Panc1 (cell line): ENCODE measurements around the gene SMARCD2. TPM values are rescaled to one million over a fixed set of nuclear protein-coding genes. Genes with fewer than 3 reads are reported as not detected.

ENCODE experiments used
- ATAC-seq: fragments of 200-7000 bp; cut with Tn5 transposase; 2 replicates; pipeline ENCODE4 v1.9.1; 2020; ENCODE audit warnings: mild to moderate bottlenecking, moderate library complexity
- BruUV-seq: library from RNA; stranded (reverse); fragments of 400-500 nt; replicated peaks from 2 replicates; lab custom pipeline; 2021; lab: Mats Ljungman, UMichigan
- CTCF ChIA-PET: fragments of 300-600 bp; sonication (Branson Sonifier 250); formaldehyde crosslinking; loops from one replicate; lab custom pipeline; 2022; ENCODE audit warnings: antibody characterized with exemption; lab: Charles Lee
- POLR2A ChIA-PET: fragments of 300-600 bp; sonication (Branson Sonifier 250); formaldehyde crosslinking; loops from one replicate; lab custom pipeline; 2022; ENCODE audit warnings: antibody characterized with exemption; lab: Charles Lee
- DNase-seq: peaks from one replicate; pipeline ENCODE4 v3.0.0-alpha.2; 2010; ENCODE audit warnings: low read depth, low spot score
- H3K27ac ChIP-seq: 2 replicates; pipeline ENCODE4 v1.5.1; 2011; ENCODE audit warnings: mild to moderate bottlenecking, low read length, inconsistent platforms
- H3K27me3 ChIP-seq: fragments of 200-500 bp; sonication (Bioruptor generic); 2 replicates; pipeline ENCODE4 v1.6.0; 2014; ENCODE audit warnings: low read length, inconsistent platforms; ENCODE audit not compliant: control insufficient read depth, insufficient read depth
- H3K36me3 ChIP-seq: fragments of 200-500 bp; sonication (Bioruptor generic); 2 replicates; pipeline ENCODE4 v1.5.1; 2014; ENCODE audit warnings: inconsistent platforms, mild to moderate bottlenecking, low read length, moderate library complexity; ENCODE audit not compliant: control insufficient read depth, insufficient read depth
- H3K4me1 ChIP-seq: 2 replicates; pipeline ENCODE4 v1.5.1; 2011; ENCODE audit warnings: inconsistent platforms, mild to moderate bottlenecking, low read length, moderate library complexity; ENCODE audit not compliant: control insufficient read depth, insufficient read depth
- H3K4me3 ChIP-seq, 2 experiments: 2 replicates each; pipeline ENCODE4 v1.5.1; 2011 to 2012; ENCODE audit warnings: low read depth in 2 of 2, low read length in 2 of 2, mild to moderate bottlenecking in 2 of 2, inconsistent platforms in 1 of 2, moderate library complexity in 1 of 2
- H3K9me3 ChIP-seq: fragments of 200-500 bp; sonication (Bioruptor generic); 2 replicates; pipeline ENCODE4 v1.5.1; 2014; ENCODE audit warnings: low read depth, mild to moderate bottlenecking, inconsistent platforms, low read length, moderate library complexity; ENCODE audit not compliant: control insufficient read depth, insufficient read depth
- POLR2AphosphoS5 ChIP-seq: IDR thresholded peaks from 2 replicates; pipeline ENCODE4 v1.6.1; 2012; ENCODE audit warnings: mild to moderate bottlenecking, low read depth, low read length, moderate library complexity
- SIN3A ChIP-seq: IDR thresholded peaks from 2 replicates; pipeline ENCODE4 v1.6.1; 2012; ENCODE audit warnings: low read depth, mild to moderate bottlenecking, low read length, moderate library complexity, borderline replicate concordance; ENCODE audit not compliant: insufficient read depth
- TCF7L2 ChIP-seq: IDR thresholded peaks from 2 replicates; pipeline ENCODE4 v1.6.1; 2011; ENCODE audit warnings: mild to moderate bottlenecking, low read depth, low read length, inconsistent platforms
- in situ Hi-C: cut with HindIII; loops from 2 replicates; pipeline ENCODE4 v1.10.0; 2016; ENCODE audit warnings: low sequenced_read_pairs, low pct_unique_long_range_greater_than_20kb
- intact Hi-C: fragments of 100-400 bp; cut with micrococcal nuclease; formaldehyde crosslinking; loops from one replicate; pipeline ENCODE4 v1.10.0; 2022; ENCODE audit not compliant: unreplicated experiment
- total RNA-seq: library from RNA; stranded (reverse); gene quantifications from one replicate; pipeline ENCODE4 v1.2.1, GENCODE V29; 2021; ENCODE audit not compliant: unreplicated experiment
- TF ChIP-seq, protein P1 (sequence below), 2 experiments: IDR thresholded peaks; 2 replicates each; pipeline ENCODE4 v1.6.1; 2011 to 2012; ENCODE audit warnings: low read depth in 2 of 2, control low read depth in 1 of 2, low read length in 1 of 2, mild to moderate bottlenecking in 1 of 2, moderate library complexity in 1 of 2; ENCODE audit not compliant: insufficient read depth in 1 of 2
- TF ChIP-seq, protein P2 (sequence below): fragments of 450-650 bp; IDR thresholded peaks from 2 replicates; pipeline ENCODE4 v1.5.1; 2017; ENCODE audit warnings: mild to moderate bottlenecking

SMARCD2 gene
- total RNA-seq, 1 experiment from 2014 or later = 59.4 TPM

DNA sequence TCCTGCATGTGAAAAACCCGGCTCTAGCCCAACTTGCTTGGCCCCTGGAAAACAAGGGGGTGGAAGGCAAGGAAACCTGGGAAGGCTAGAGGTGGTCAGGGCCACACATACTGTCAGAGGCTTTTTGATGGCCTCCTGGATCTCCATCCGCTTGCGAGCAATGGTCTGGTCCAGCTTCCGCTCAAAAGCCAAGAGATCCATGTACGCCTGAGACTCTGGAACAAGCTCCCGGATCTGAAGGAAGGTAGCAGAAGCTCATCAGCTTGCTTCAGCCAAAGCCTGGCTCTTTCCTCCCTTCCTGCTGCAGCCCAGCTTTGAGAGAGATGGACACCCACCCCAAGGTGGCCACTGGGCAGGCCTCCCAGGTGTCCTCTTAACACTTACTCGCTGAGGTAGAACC lies 5.7 kb downstream of the SMARCD2 start:
- in situ Hi-C loops (no loop called here), intact Hi-C loops (no loop called here)
- no peak for ATAC-seq
- ChIA-PET CTCF (no interaction called here), POLR2A (no interaction called here)
- no peak overlapping the region for H3K27ac ChIP-seq
- H3K4me1 ChIP-seq = peaks cover 25% of the 10 kb centered on the region
- TF ChIP-seq SIN3A (no peak), TCF7L2 (no peak)
- TF ChIP-seq, protein P1, sequence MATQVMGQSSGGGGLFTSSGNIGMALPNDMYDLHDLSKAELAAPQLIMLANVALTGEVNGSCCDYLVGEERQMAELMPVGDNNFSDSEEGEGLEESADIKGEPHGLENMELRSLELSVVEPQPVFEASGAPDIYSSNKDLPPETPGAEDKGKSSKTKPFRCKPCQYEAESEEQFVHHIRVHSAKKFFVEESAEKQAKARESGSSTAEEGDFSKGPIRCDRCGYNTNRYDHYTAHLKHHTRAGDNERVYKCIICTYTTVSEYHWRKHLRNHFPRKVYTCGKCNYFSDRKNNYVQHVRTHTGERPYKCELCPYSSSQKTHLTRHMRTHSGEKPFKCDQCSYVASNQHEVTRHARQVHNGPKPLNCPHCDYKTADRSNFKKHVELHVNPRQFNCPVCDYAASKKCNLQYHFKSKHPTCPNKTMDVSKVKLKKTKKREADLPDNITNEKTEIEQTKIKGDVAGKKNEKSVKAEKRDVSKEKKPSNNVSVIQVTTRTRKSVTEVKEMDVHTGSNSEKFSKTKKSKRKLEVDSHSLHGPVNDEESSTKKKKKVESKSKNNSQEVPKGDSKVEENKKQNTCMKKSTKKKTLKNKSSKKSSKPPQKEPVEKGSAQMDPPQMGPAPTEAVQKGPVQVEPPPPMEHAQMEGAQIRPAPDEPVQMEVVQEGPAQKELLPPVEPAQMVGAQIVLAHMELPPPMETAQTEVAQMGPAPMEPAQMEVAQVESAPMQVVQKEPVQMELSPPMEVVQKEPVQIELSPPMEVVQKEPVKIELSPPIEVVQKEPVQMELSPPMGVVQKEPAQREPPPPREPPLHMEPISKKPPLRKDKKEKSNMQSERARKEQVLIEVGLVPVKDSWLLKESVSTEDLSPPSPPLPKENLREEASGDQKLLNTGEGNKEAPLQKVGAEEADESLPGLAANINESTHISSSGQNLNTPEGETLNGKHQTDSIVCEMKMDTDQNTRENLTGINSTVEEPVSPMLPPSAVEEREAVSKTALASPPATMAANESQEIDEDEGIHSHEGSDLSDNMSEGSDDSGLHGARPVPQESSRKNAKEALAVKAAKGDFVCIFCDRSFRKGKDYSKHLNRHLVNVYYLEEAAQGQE (IDR thresholded peaks at IDR 0.05; ENCODE audit: insufficient read depth in 1 of 2, low read depth in 2 of 2, low read length in 1 of 2) = no peak
- TF ChIP-seq, protein P2, sequence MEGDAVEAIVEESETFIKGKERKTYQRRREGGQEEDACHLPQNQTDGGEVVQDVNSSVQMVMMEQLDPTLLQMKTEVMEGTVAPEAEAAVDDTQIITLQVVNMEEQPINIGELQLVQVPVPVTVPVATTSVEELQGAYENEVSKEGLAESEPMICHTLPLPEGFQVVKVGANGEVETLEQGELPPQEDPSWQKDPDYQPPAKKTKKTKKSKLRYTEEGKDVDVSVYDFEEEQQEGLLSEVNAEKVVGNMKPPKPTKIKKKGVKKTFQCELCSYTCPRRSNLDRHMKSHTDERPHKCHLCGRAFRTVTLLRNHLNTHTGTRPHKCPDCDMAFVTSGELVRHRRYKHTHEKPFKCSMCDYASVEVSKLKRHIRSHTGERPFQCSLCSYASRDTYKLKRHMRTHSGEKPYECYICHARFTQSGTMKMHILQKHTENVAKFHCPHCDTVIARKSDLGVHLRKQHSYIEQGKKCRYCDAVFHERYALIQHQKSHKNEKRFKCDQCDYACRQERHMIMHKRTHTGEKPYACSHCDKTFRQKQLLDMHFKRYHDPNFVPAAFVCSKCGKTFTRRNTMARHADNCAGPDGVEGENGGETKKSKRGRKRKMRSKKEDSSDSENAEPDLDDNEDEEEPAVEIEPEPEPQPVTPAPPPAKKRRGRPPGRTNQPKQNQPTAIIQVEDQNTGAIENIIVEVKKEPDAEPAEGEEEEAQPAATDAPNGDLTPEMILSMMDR = no peak
- H3K4me3 ChIP-seq = no peak overlapping the region
- DNase-seq = no peak
- H3K9me3 ChIP-seq = no peaks in the 10 kb centered on the region
- BruUV-seq = no TSS peak
- H3K36me3 ChIP-seq = peaks cover 1% of the 10 kb centered on the region; the same call in 1 of the 2 replicates
- no peaks in the 10 kb centered on the region for H3K27me3 ChIP-seq

DNA sequence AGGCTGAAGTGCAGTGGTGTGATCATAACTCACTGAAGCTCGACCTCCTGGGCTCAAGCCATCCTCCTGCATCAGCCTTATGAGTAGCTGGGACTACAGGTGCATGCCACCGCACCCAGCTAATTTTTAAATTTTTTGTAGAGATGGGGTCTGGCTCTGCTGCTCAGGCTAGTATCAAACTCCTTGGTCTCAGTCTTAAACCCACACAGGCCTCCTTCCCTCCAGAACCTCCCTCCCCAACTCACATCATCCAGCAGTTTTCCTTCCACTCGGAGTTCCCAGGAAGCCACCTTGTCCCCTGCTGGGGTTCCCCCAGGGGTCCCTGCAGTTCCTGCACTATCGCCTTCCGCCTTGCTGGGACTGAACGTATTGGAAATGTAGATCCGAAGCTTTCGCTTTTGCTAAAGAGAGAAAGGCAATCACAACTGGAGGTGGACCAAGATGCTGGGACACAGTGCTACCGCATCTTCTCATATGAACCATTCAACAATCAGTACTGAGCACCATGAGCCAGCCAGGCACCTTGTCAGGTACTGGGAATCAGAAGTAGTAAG lies 7.2 kb downstream of the SMARCD2 start:
- H3K9me3 ChIP-seq = no peaks in the 10 kb centered on the region
- H3K27me3 ChIP-seq = no peaks in the 10 kb centered on the region
- TF ChIP-seq, protein P2 = no peak; the same call in 1 of the 2 replicates
- TF ChIP-seq POLR2AphosphoS5 (no peak), SIN3A (no peak), TCF7L2 (no peak)
- TF ChIP-seq, protein P1 (IDR thresholded peaks at IDR 0.05; ENCODE audit: insufficient read depth in 1 of 2, low read depth in 2 of 2, low read length in 1 of 2) = no peak
- no peak overlapping the region for H3K27ac ChIP-seq
- POLR2A ChIA-PET = no interaction called here
- intact Hi-C loops (no loop called here), in situ Hi-C loops (no loop called here)
- no peak for DNase-seq
- no peak overlapping the region for H3K4me3 ChIP-seq
- H3K36me3 ChIP-seq = peaks cover 6% of the 10 kb centered on the region; the same call in 1 of the 2 replicates
- BruUV-seq = no TSS peak
- H3K4me1 ChIP-seq = peaks cover 14% of the 10 kb centered on the region
- CTCF ChIA-PET = interaction anchor here (0.6 kb wide), 2 partner anchors 134 to 397 kb away, joined by 3 read pairs; no protein-coding TSS in a partner anchor
- ATAC-seq = no peak
